ENCODE results near the gene ADAP1.

- TF ChIP-seq ZNF850 (CRISPR knock-in tag; conservative IDR thresholded peaks at IDR 0.05) (no peak), SAFB2 (CRISPR knock-in tag; IDR thresholded peaks at IDR 0.05; ENCODE audit: borderline replicate concordance, low read depth) (no peak), GABPA (IDR thresholded peaks at IDR 0.05; ENCODE audit: low read depth, low read length) (no peak), GABPA (CRISPR knock-in tag; IDR thresholded peaks at IDR 0.05; ENCODE audit: low read depth) (no peak)
- TF ChIP-seq, protein P1, sequence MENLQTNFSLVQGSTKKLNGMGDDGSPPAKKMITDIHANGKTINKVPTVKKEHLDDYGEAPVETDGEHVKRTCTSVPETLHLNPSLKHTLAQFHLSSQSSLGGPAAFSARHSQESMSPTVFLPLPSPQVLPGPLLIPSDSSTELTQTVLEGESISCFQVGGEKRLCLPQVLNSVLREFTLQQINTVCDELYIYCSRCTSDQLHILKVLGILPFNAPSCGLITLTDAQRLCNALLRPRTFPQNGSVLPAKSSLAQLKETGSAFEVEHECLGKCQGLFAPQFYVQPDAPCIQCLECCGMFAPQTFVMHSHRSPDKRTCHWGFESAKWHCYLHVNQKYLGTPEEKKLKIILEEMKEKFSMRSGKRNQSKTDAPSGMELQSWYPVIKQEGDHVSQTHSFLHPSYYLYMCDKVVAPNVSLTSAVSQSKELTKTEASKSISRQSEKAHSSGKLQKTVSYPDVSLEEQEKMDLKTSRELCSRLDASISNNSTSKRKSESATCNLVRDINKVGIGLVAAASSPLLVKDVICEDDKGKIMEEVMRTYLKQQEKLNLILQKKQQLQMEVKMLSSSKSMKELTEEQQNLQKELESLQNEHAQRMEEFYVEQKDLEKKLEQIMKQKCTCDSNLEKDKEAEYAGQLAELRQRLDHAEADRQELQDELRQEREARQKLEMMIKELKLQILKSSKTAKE (CRISPR knock-in tag; IDR thresholded peaks at IDR 0.05; ENCODE audit: borderline replicate concordance) = no peak
- TF ChIP-seq, protein P2, sequence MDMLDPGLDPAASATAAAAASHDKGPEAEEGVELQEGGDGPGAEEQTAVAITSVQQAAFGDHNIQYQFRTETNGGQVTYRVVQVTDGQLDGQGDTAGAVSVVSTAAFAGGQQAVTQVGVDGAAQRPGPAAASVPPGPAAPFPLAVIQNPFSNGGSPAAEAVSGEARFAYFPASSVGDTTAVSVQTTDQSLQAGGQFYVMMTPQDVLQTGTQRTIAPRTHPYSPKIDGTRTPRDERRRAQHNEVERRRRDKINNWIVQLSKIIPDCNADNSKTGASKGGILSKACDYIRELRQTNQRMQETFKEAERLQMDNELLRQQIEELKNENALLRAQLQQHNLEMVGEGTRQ (IDR thresholded peaks at IDR 0.05; ENCODE audit: low read depth, low read length) = no peak
- TF ChIP-seq, protein P2 (CRISPR knock-in tag; IDR thresholded peaks at IDR 0.05; ENCODE audit: borderline replicate concordance) = no peak
- TF ChIP-seq, protein P3, sequence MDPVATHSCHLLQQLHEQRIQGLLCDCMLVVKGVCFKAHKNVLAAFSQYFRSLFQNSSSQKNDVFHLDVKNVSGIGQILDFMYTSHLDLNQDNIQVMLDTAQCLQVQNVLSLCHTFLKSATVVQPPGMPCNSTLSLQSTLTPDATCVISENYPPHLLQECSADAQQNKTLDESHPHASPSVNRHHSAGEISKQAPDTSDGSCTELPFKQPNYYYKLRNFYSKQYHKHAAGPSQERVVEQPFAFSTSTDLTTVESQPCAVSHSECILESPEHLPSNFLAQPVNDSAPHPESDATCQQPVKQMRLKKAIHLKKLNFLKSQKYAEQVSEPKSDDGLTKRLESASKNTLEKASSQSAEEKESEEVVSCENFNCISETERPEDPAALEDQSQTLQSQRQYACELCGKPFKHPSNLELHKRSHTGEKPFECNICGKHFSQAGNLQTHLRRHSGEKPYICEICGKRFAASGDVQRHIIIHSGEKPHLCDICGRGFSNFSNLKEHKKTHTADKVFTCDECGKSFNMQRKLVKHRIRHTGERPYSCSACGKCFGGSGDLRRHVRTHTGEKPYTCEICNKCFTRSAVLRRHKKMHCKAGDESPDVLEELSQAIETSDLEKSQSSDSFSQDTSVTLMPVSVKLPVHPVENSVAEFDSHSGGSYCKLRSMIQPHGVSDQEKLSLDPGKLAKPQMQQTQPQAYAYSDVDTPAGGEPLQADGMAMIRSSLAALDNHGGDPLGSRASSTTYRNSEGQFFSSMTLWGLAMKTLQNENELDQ (CRISPR knock-in tag; IDR thresholded peaks at IDR 0.05; ENCODE audit: borderline replicate concordance) = no peak
Observed at GRCh38 chr7:859359-860030, 95.0 kb downstream of the ADAP1 start.
